Activated CD4-positive, alpha-beta T cell treated with anti-CD3 and anti-CD28 coated beads, Interleukin-2, amount 50 U/mL, for 16 hours (primary cell): ENCODE data around the gene STK36.

Experiments used
- DNase-seq: peaks from one replicate; pipeline ENCODE4 v3.0.0-alpha.2; 2020

The STK36 gene

GRCh38 chr2:218721934-218722333 is 50.0 kb downstream of the STK36 start:
- DNase-seq: no peak

DNA sequence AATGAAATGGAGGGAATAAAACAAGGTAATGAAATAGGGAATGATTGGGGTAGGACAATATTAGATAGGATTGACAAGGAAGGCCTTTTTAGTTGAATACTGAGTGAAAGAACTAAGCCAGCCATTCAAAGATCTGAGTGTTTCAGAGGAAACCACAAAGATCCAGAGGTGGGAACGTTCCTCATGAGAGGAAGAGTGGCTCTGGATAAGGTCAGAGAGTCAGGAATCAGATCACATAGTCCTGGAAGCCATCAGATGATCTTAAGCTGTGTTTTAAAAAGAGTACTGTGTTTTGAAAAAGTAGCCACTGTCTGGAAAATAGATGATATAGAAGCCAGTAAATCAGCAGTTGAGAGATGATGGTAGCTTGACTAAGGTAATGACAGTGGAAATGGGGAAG is 50.5 kb downstream of the STK36 start:
- no peak for DNase-seq

DNA sequence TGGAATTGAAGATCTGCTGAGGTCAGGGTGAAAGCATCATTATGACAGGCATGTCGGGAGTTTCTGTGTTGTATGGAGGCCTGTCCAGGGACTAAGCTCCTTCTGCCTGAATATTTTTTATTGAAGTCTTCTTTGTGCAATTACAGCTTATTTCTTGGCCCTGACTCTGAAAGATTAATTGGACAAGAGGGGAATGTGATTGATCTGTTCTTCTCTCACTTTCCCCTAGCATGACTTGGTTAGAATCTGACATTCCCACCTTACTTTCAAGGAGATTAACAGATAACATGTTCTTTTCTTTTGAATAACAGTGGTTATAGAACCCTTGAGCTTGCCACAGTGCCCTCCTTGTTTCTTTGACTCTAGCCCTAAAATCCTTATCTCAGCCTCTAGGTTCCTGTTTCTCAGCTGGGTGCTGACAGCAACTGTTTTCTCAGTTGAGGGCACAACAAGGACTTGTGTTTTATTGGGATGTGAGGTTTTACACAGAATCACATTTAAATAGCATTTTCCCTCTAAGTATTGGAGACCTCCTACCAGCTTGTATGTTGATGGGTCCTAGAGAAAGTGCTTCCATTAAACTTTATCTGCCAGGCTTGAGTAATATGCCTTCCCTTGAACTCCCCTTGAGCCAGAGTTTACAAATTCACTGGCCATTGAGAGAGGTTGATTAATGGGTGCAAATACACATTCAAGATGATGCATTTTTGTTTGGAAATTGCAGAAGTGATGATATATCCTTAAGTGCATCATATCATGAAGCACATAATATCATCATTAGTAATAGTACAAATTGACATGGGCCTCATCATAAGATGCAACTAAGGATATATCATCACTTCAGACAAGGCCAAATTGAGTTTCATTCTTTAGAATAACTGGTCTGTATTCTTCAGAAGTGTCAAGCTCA is 51.2 kb downstream of the STK36 start:
- no peak for DNase-seq

- no peak for DNase-seq
Observed at GRCh38 chr2:218726004-218726574, 54.2 kb downstream of the STK36 start.

DNA sequence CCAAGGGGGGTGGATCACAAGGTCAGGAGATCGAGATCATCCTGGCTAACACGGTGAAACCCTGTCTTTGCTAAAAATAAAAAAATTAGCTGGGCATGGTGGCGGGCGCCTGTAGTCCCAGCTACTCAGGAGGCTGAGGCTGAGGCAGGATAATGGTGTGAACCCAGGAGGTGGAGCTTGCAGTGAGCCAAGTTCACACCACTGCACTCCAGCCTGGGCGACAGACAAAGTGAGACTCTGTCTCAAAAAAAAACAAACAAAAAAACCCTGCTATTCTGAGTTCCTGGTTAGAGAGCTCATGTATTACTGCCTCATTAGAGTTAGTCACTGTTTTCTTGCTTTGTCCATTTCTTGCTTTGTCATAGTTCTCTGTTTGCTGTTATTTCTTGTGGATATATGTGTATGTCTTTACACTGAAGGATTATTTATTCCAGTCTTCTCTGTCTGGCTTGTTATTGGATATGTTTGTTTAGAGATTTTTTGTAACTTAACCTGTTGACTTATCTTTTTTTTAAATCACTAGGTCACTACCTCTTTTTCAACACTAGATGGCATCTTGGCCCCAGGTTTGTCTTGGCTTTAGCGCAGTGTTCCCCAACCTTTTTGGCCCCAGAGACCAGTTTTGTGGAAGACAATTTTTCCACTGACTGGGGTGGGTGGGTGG is 55.7 kb downstream of the STK36 start:
- peak; percentile 28 for DNase-seq

- no peak for DNase-seq
Observed at GRCh38 chr2:218729640-218730039, 57.8 kb downstream of the STK36 start.

- DNase-seq: no peak
Observed at GRCh38 chr2:218732052-218732760, 60.3 kb downstream of the STK36 start.

DNA sequence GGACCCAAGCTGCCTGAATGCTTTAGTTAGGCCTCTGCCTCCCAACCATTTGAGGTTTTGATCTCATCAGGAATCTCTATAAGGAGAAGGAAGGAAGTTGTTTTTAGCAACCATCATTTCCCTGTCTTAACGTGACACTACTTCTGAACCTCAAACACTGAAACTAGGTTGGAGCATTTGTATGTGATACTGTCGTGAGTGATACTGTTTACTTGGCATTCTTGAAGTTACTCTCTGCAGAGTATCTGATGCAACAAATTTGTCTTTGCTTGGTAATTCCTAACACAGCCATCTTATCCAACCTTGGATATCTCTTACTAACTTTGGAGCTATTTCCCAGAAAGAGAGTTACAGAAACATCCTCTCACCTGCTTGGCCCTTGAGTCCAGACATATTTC is 60.9 kb downstream of the STK36 start:
- no peak for DNase-seq

GRCh38 chr2:218733171-218734021 is 61.5 kb downstream of the STK36 start:
- DNase-seq: peak; percentile 63

- no peak for DNase-seq
Observed at GRCh38 chr2:218734190-218734975, 62.5 kb downstream of the STK36 start.

- DNase-seq: no peak
Observed at GRCh38 chr2:218736531-218736930, 64.6 kb downstream of the STK36 start.

DNA sequence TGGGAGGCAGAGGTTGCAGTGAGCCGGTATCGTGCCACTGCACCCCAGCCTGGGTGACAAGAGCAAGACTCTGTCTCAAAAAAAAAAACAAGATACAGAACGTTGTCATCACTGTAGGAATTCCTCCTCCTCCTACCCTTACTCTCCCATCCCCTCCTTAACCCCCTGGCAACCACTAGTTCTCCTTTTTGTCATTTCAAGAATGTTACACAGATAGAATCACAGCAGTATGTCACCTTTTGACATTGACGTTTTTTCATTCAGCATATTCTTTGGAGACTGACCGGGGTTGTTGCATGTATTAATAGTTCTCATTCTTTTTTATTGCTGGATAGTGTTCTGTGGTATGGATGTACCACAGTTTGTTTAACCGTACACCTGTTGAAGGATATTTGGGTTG is 71.2 kb downstream of the STK36 start:
- DNase-seq: peak; percentile 10

GRCh38 chr2:218744615-218745014 is 72.7 kb downstream of the STK36 start:
- DNase-seq: peak; percentile 7

DNA sequence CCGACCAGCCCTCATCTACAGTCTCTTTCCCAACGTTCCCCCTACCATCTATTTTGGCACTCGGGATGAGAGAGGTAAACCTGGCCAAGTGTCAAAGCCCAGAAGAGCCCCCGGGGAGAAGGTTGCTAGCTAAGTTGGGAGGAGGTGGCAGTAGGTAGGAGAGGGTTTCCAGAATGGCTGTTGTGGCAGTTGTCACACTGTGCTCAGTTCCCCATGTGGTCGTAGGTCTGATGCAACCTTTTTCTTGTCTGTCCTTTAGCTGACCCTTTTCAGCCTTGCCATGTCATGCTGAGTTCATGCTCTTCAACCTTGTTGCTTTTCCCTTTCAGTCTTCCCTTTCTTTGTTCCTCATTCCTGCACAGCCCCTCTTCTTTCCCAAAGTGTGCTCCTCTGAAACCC is 73.3 kb downstream of the STK36 start:
- DNase-seq: no peak

GRCh38 chr2:218745559-218746469 is 73.9 kb downstream of the STK36 start:
- DNase-seq: no peak

- no peak for DNase-seq
Observed at GRCh38 chr2:218746470-218746795, 74.5 kb downstream of the STK36 start.

DNA sequence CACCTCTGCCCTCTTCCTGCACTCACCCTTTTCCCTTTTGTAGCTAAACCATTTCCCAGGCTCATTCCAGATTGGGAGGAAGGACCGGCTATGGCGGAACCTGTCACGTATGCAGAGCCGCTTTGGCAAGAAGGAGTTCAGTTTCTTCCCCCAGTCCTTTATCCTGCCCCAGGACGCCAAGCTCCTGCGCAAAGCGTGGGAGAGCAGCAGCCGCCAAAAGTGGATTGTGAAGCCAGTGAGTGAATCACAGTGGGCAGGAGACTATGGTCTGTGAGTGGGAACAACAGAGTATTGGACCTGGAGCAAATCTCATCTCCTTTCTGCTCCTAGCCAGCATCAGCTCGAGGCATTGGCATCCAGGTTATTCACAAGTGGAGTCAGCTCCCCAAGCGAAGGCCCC is 75.1 kb downstream of the STK36 start:
- no peak for DNase-seq

DNA sequence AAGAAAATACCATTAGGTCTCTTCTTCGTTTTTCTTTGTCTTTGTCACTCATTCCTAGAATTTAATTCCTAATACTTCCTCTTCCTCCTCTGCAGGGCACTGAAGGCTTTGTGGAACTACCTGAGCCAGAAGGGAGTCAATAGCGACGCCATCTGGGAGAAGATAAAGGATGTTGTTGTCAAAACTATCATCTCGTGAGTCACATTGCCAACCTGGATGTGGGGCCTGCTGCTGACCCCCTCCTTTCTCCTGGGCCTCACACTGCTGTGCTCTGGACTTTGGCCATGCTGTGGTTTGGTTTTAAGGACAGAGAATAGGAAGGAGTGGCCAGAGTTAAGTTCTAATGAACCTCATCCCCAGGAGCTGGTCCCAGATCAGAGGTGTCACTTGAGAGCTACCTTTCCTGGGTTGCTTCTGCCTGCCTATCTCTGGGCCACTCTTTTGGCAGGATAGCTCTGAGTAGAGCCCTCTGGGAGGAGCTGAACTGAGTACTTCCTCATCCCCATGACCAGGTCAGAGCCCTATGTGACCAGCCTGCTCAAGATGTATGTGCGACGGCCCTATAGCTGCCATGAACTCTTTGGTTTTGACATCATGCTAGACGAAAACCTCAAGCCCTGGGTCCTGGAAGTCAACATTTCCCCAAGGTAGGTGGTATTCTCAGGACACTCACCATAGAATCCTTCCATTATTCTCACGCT is 77.0 kb downstream of the STK36 start:
- DNase-seq: no peak
